Smooth muscle cell (in vitro differentiated cells): ENCODE data around the gene IDI1. TPM values are rescaled to one million over a fixed set of nuclear protein-coding genes. Genes with fewer than 3 reads are reported as not detected.

Experiments used
- DNase-seq: peaks from one replicate; lab custom pipeline; 2025; ENCODE audit not compliant: unreplicated experiment; lab: John Stamatoyannopoulos, UW
- H2AFZ ChIP-seq: fragments of 200-600 bp; sonication (generic); 2 replicates; pipeline ENCODE4 v1.6.0; 2016; ENCODE audit warnings: antibody characterized with exemption, low read depth, mild to moderate bottlenecking
- H3F3A ChIP-seq: fragments of 200-600 bp; sonication (generic); 2 replicates; pipeline ENCODE4 v1.6.0; 2017; ENCODE audit warnings: antibody characterized with exemption, low read depth
- H3K27ac ChIP-seq: fragments of 200-600 bp; sonication (generic); 2 replicates; pipeline ENCODE4 v1.5.1; 2016; ENCODE audit warnings: low read depth, mild to moderate bottlenecking
- H3K27me3 ChIP-seq: fragments of 200-600 bp; sonication (generic); 2 replicates; pipeline ENCODE4 v1.6.1; 2016; ENCODE audit warnings: low read depth, mild to moderate bottlenecking
- H3K36me3 ChIP-seq: fragments of 200-600 bp; sonication (generic); 2 replicates; pipeline ENCODE4 v1.5.1; 2016; ENCODE audit warnings: low read depth
- H3K4me1 ChIP-seq: fragments of 200-600 bp; sonication (generic); 2 replicates; pipeline ENCODE4 v1.5.1; 2016; ENCODE audit warnings: low read depth
- H3K4me2 ChIP-seq: fragments of 200-600 bp; sonication (generic); 2 replicates; pipeline ENCODE4 v1.6.0; 2016; ENCODE audit warnings: mild to moderate bottlenecking
- H3K4me3 ChIP-seq: fragments of 200-600 bp; sonication (generic); 2 replicates; pipeline ENCODE4 v1.5.1; 2016; ENCODE audit warnings: mild to moderate bottlenecking
- H3K79me2 ChIP-seq: fragments of 200-600 bp; sonication (generic); 2 replicates; pipeline ENCODE4 v1.6.0; 2016; ENCODE audit warnings: low read depth, mild to moderate bottlenecking
- H3K9ac ChIP-seq: fragments of 200-600 bp; sonication (generic); 2 replicates; pipeline ENCODE4 v1.6.0; 2016; ENCODE audit warnings: low read depth
- H3K9me3 ChIP-seq: fragments of 200-600 bp; sonication (generic); replicated peaks from 2 replicates; pipeline ENCODE4 v1.5.1; 2016; ENCODE audit warnings: low read depth
- H4K20me1 ChIP-seq: fragments of 200-600 bp; sonication (generic); 2 replicates; pipeline ENCODE4 v1.6.0; 2016; ENCODE audit warnings: low read depth
- WGBS: methylation state at CpG from one replicate; pipeline ENCODE4 v1.1.7; 2016; ENCODE audit warnings: low lambda C conversion rate; 5-methylcytosine and 5-hydroxymethylcytosine counted together
- polyA plus RNA-seq: library from polyadenylated mRNA; unstranded; fragments of >200 nt; fragmentation: Nextera tagmentation; extraction: Ambion mirVana; gene quantifications from 2 replicates; pipeline ENCODE4 v1.2.1, GENCODE V29; 2016
- total RNA-seq: library from RNA; depleted of rRNA; stranded (reverse); fragments of >200 nt; gene quantifications from 2 replicates; pipeline ENCODE4 v1.2.3, GENCODE V29; 2014
- TF ChIP-seq, protein P1 (sequence below): fragments of 200-600 bp; sonication (generic); IDR thresholded peaks from 2 replicates; pipeline ENCODE4 v1.5.1; 2017; ENCODE audit warnings: borderline replicate concordance, mild to moderate bottlenecking, antibody characterized with exemption; ENCODE audit not compliant: insufficient read depth, poor library complexity, severe bottlenecking

IDI1 gene
- total and polyA plus RNA-seq, 2 experiments from 2014 or later = 142 to 165 TPM

DNA sequence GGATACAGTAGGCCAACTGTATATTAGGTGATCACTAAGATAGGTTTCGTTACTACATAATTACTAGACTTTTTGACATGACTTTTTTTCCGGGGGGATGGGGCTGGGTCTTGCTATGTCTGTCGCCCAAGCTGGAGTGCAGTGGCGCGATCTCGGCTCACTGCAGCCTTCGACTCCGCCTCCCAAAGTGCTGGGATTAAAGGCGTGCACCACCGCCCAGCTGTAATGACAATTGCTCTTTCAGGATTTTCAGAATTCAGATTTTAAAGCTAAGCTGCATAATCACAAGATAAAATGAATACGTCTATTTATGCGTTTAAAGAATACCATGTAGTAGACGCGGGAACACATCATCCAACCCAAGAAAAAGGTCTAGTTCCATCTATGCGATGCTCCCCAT, 982 bp downstream of the IDI1 start:
- H3K79me2 ChIP-seq = peaks cover 75% of the 10 kb centered on the region

GRCh38 chr10:1045415-1045814, 3.5 kb downstream of the IDI1 start:
- H4K20me1 ChIP-seq = peaks cover 73% of the 10 kb centered on the region
- TF ChIP-seq, protein P1, sequence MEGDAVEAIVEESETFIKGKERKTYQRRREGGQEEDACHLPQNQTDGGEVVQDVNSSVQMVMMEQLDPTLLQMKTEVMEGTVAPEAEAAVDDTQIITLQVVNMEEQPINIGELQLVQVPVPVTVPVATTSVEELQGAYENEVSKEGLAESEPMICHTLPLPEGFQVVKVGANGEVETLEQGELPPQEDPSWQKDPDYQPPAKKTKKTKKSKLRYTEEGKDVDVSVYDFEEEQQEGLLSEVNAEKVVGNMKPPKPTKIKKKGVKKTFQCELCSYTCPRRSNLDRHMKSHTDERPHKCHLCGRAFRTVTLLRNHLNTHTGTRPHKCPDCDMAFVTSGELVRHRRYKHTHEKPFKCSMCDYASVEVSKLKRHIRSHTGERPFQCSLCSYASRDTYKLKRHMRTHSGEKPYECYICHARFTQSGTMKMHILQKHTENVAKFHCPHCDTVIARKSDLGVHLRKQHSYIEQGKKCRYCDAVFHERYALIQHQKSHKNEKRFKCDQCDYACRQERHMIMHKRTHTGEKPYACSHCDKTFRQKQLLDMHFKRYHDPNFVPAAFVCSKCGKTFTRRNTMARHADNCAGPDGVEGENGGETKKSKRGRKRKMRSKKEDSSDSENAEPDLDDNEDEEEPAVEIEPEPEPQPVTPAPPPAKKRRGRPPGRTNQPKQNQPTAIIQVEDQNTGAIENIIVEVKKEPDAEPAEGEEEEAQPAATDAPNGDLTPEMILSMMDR = no peak
- 81% methylated on average over 6 of the region's 6 CpGs for WGBS
- H3K9ac ChIP-seq = no peak overlapping the region
- peaks cover 42% of the 10 kb centered on the region for H3F3A ChIP-seq
- peaks cover 25% of the 10 kb centered on the region for H3K36me3 ChIP-seq
- no peaks in the 10 kb centered on the region for H3K27me3 ChIP-seq
- DNase-seq = no peak
- peak overlapping the region; percentile 76 for H3K4me2 ChIP-seq
- H3K79me2 ChIP-seq = peaks cover 50% of the 10 kb centered on the region
- H2AFZ ChIP-seq = no peak overlapping the region
- peak overlapping the region; percentile 55 for H3K27ac ChIP-seq
- H3K4me1 ChIP-seq = peaks cover 4% of the 10 kb centered on the region
- no peaks in the 10 kb centered on the region for H3K9me3 ChIP-seq
- peak overlapping the region; percentile 25 for H3K4me3 ChIP-seq

More for the DNA sequence above, 982 bp downstream of the IDI1 start:
- H3K4me1 ChIP-seq = peaks cover 14% of the 10 kb centered on the region
- H3F3A ChIP-seq = peaks cover 36% of the 10 kb centered on the region
- H3K9me3 ChIP-seq = no peaks in the 10 kb centered on the region
- peaks cover 4% of the 10 kb centered on the region for H3K36me3 ChIP-seq
- H3K9ac ChIP-seq = peak overlapping the region; percentile 94
- no peak overlapping the region for H2AFZ ChIP-seq
- H3K4me3 ChIP-seq = peak overlapping the region; percentile 82
- H3K27me3 ChIP-seq = no peaks in the 10 kb centered on the region
- TF ChIP-seq, protein P1 = no peak
- no peak for DNase-seq
- H3K27ac ChIP-seq = peak overlapping the region; percentile 99
- H4K20me1 ChIP-seq = peaks cover 67% of the 10 kb centered on the region
- H3K4me2 ChIP-seq = peak overlapping the region; percentile 92
- 2% methylated on average over 15 of the region's 15 CpGs for WGBS

- Histone ChIP-seq H3K9me3 (no peaks in the 10 kb centered on the region), H3K4me1 (peaks cover 3% of the 10 kb centered on the region), H3K27ac (peak overlapping the region; percentile 55), H4K20me1 (peaks cover 76% of the 10 kb centered on the region), H3K36me3 (peaks cover 25% of the 10 kb centered on the region), H3K79me2 (peaks cover 45% of the 10 kb centered on the region), H3K9ac (no peak overlapping the region), H3K4me2 (peak overlapping the region; percentile 76), H3F3A (peaks cover 42% of the 10 kb centered on the region), H2AFZ (no peak overlapping the region), H3K27me3 (no peaks in the 10 kb centered on the region), H3K4me3 (peak overlapping the region; percentile 25)
- DNase-seq = no peak
- 81% methylated on average over 4 of the region's 4 CpGs for WGBS
- TF ChIP-seq, protein P1 = no peak
These were observed 4.0 kb downstream of the IDI1 start for GRCh38 chr10:1044964-1045363.

DNA sequence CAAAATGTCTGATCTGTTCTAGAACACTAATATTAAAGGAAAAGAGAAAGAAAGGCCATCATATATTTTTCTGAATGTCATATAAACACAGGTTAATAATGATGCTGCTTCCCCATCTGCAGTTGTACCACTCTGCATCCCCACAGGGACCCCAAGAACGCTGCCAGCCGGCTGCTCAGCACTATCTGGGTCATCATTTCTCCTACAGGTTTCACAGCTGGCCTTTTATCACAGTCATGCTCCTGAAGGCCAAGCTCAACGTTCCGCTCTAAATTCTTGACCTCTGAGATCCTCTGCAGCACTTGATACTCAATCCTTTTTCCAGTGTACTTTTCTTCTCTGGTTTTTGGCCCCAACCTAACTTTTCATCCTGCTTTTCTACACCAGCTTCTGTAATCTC, 4.8 kb downstream of the IDI1 start:
- Histone ChIP-seq H3K4me2 (peak overlapping the region; percentile 76), H3F3A (peaks cover 42% of the 10 kb centered on the region), H3K27ac (peak overlapping the region; percentile 55), H3K27me3 (no peaks in the 10 kb centered on the region), H3K79me2 (peaks cover 44% of the 10 kb centered on the region), H3K4me3 (peak overlapping the region; percentile 25), H3K9me3 (no peaks in the 10 kb centered on the region), H3K4me1 (peaks cover 3% of the 10 kb centered on the region), H4K20me1 (peaks cover 84% of the 10 kb centered on the region), H2AFZ (no peak overlapping the region), H3K36me3 (peaks cover 25% of the 10 kb centered on the region), H3K9ac (no peak overlapping the region)
- no peak for DNase-seq
- TF ChIP-seq, protein P1 = no peak
- WGBS = 84% methylated on average over 4 of the region's 4 CpGs
